Gastroesophageal sphincter (tissue), 3 donors: Measurements from ENCODE around the gene XPNPEP2.

Source experiments
- CTCF ChIP-seq, 4 experiments: fragments of 200-600 bp in 2 of 4; fragments of 450-650 bp in 2 of 4; sonication (generic) in 1 of 4; IDR thresholded peaks; one replicate each; pipeline ENCODE4 v1.5.1; 2017 to 2019; ENCODE audit warnings: antibody characterized with exemption in 4 of 4, mild to moderate bottlenecking in 2 of 4, moderate library complexity in 2 of 4
- POLR2A ChIP-seq, 2 donors: fragments of 450-650 bp; IDR thresholded peaks; one replicate each; pipeline ENCODE4 v1.6.1; 2017; ENCODE audit warnings: antibody characterized with exemption in 2 of 2, mild to moderate bottlenecking in 2 of 2, moderate library complexity in 1 of 2

DNA sequence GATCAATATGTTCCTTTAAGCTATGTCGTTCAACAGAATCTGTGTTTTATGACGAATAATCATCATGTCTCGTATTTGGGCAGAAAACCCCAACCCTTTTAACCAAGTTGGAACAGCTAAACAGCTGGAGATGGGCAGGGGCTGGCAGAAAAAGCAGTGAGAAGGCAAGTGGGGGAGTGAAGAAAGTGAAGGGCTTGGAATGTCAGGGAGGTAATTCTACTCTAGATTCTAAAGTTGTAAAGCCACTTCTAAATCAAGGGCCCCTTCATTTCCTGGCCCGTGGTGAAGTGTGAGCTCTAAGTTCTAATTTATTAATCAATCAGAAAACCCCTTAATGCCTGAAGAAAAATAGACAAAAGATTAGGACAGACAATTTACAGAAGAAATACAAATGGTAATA lies 61.4 kb downstream of the XPNPEP2 start:
- TF ChIP-seq CTCF (IDR thresholded peaks at IDR 0.05): no peak
- no peak for TF ChIP-seq POLR2A (IDR thresholded peaks at IDR 0.05)
